ENCODE measurements around the gene LEF1. TPM values are rescaled to one million over a fixed set of nuclear protein-coding genes. Genes with fewer than 3 reads are reported as not detected.

Gene LEF1
- total RNA-seq, 1 experiment from 2014 or later = 2.8 TPM

DNA sequence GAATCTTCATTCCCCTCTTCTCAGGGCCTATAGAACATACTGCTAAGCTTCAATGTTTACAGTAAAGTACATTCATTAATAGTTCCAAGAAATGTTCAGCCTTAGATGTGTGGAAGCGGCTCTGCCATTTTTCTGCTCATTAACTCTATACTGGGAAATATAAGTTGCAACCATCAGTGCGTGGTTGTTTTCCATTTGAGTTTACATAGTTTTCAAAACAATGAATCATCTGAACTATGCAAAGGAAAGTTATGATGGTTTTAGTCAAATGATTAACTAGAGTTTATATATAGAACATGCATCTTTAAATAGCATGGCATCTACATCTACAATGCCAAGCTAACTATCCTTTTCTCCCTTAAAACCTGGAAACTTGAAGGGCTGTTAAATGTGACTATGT, 29.6 kb downstream of the LEF1 start:
- Histone ChIP-seq H3K27ac (no peak overlapping the region), H3F3A (ENCODE audit: insufficient read depth, low read depth) (no peaks in the 10 kb centered on the region), H3K79me2 (ENCODE audit: low read depth) (no peaks in the 10 kb centered on the region), H3K36me3 (ENCODE audit: low read depth) (no peaks in the 10 kb centered on the region), H3K4me3 (no peak overlapping the region), H4K20me1 (ENCODE audit: insufficient read depth) (no peaks in the 10 kb centered on the region), H3K9me3 (ENCODE audit: insufficient read depth, low read depth) (no peaks in the 10 kb centered on the region), H2AFZ (no peak overlapping the region), H3K4me2 (no peak overlapping the region), H3K9me2 (ENCODE audit: insufficient read depth) (no peaks in the 10 kb centered on the region), H3K27me3 (ENCODE audit: insufficient read depth, low read depth) (no peaks in the 10 kb centered on the region), H3K4me1 (replicated peaks; ENCODE audit: insufficient read depth) (no peaks in the 10 kb centered on the region)
- POLR2A ChIA-PET (ENCODE audit: unreplicated experiment) = no interaction called here
- TF ChIP-seq CTCF (conservative IDR thresholded peaks at IDR 0.05) (no peak), EZH2 (IDR thresholded peaks at IDR 0.05; ENCODE audit: low read depth) (no peak)
- BruUV-seq (replicated peaks) = no TSS peak
- intact Hi-C loops (cut with micrococcal nuclease; ENCODE audit: unreplicated experiment) = no loop called here
- no peak for DNase-seq
- CTCF ChIA-PET = no interaction called here

DNA sequence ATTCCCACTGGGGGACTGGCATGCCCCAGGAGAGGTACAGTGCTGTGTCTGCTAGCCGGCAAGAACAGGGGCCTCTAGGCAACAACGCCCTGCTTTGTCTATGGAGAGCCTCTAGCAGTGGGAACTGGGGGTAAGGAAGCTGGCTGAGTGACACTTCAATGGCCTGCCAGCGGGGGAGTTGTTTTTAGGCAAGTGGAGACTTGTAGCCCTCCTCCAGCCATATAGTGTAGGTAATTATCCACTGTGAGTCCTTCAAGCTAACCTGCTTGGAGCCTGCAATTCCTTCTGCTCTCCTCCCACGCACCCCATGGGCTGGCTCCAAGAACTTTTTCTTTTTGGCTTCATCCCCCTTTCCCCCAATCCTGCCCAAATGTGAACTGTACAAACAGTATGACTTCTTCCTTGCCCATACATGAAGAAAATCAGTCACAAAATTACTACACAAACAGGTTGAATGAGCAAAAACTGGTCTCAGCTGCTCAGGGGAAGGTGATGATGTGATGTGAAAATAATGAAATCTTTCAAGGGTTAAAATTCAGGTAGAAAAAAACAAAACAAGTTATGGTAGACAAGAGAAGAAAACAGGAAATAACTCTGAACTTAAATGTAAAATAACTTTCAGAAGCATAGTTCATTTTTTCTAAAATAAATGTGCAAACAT, 33.1 kb downstream of the LEF1 start:
- TF ChIP-seq CTCF (conservative IDR thresholded peaks at IDR 0.05) = no peak
- TF ChIP-seq EZH2 (IDR thresholded peaks at IDR 0.05; ENCODE audit: low read depth) = no peak
- BruUV-seq (replicated peaks) = no TSS peak
- POLR2A ChIA-PET (ENCODE audit: unreplicated experiment) = no interaction called here

DNA sequence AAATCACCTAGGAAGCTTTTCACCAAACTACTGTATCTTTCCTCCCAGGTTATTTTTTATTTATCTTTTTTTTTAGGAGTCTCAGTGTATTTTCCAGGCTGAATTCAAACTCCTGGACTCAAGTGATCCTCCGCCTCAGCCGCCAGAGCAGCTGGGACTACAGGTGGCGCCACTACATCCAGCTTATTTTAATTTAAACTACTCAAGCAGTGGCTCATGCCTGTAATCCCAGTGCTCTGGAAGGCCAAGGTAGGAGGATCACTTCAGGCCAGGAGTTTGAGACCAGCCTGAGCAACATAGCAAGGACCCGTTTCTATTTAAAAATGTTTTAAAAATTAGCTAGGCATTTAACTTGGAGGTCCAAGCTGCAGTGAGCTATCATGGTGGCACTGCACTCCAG, 37.8 kb downstream of the LEF1 start:
- H3K36me3 ChIP-seq (ENCODE audit: low read depth) = no peaks in the 10 kb centered on the region
- no peaks in the 10 kb centered on the region for H3K9me2 ChIP-seq (ENCODE audit: insufficient read depth)
- H2AFZ ChIP-seq = no peak overlapping the region
- BruUV-seq (replicated peaks) = no TSS peak
- ChIA-PET POLR2A (ENCODE audit: unreplicated experiment) (no interaction called here), CTCF (no interaction called here)
- H3F3A ChIP-seq (ENCODE audit: insufficient read depth, low read depth) = no peaks in the 10 kb centered on the region
- H3K27ac ChIP-seq = no peak overlapping the region
- DNase-seq = no peak
- no peaks in the 10 kb centered on the region for H3K4me1 ChIP-seq (replicated peaks; ENCODE audit: insufficient read depth)
- intact Hi-C loops (cut with micrococcal nuclease; ENCODE audit: unreplicated experiment) = no loop called here
- H3K79me2 ChIP-seq (ENCODE audit: low read depth) = no peaks in the 10 kb centered on the region
- no peak overlapping the region for H3K4me2 ChIP-seq
- H3K27me3 ChIP-seq (ENCODE audit: insufficient read depth, low read depth) = no peaks in the 10 kb centered on the region
- H3K4me3 ChIP-seq = no peak overlapping the region
- no peaks in the 10 kb centered on the region for H3K9me3 ChIP-seq (ENCODE audit: insufficient read depth, low read depth)
- TF ChIP-seq CTCF (conservative IDR thresholded peaks at IDR 0.05) (no peak), EZH2 (IDR thresholded peaks at IDR 0.05; ENCODE audit: low read depth) (no peak)
- H4K20me1 ChIP-seq (ENCODE audit: insufficient read depth) = no peaks in the 10 kb centered on the region

More for the DNA sequence above, 33.1 kb downstream of the LEF1 start:
- H3K9me2 ChIP-seq (ENCODE audit: insufficient read depth) = no peaks in the 10 kb centered on the region
- no peak overlapping the region for H3K4me3 ChIP-seq
- no peaks in the 10 kb centered on the region for H4K20me1 ChIP-seq (ENCODE audit: insufficient read depth)
- no peaks in the 10 kb centered on the region for H3K36me3 ChIP-seq (ENCODE audit: low read depth)
- intact Hi-C loops (cut with micrococcal nuclease; ENCODE audit: unreplicated experiment) = no loop called here
- no peak overlapping the region for H3K4me2 ChIP-seq
- CTCF ChIA-PET = no interaction called here
- H3K27me3 ChIP-seq (ENCODE audit: insufficient read depth, low read depth) = no peaks in the 10 kb centered on the region
- H3K27ac ChIP-seq = no peak overlapping the region
- no peak for DNase-seq
- no peaks in the 10 kb centered on the region for H3F3A ChIP-seq (ENCODE audit: insufficient read depth, low read depth)
- no peak overlapping the region for H2AFZ ChIP-seq
- no peaks in the 10 kb centered on the region for H3K79me2 ChIP-seq (ENCODE audit: low read depth)
- H3K9me3 ChIP-seq (ENCODE audit: insufficient read depth, low read depth) = no peaks in the 10 kb centered on the region
- H3K4me1 ChIP-seq (replicated peaks; ENCODE audit: insufficient read depth) = no peaks in the 10 kb centered on the region
